ENCODE data around the gene ENOX1. TPM values are rescaled to one million over a fixed set of nuclear protein-coding genes. Genes with fewer than 3 reads are reported as not detected.

The ENOX1 gene
- total RNA-seq, 1 experiment from 2014 or later, result 1.8 TPM

GRCh38 chr13:43405457-43405856, 381.3 kb downstream of the ENOX1 start:
- no TSS peak for BruUV-seq (replicated peaks)

DNA sequence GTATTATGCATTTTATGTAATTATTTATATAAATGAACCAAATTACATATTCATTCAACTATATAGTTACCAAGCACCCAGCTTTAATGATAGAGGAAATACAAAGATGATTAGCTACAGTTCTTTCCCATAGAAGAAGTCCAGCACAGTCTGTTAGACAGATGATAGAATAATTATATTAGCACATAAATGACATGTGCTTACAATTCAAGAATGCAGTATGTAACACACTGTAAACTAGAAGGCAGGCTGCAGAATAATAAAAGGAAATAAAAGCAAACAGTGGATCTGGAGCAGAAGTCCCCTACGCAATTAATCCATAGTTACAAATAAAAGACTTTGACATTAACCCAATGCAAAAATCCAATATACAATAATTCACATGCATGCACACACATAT, 384.4 kb downstream of the ENOX1 start:
- CTCF ChIA-PET, result interaction anchor here (0.6 kb wide), 1 partner anchor 26 kb away, joined by 4 read pairs; no protein-coding TSS in a partner anchor

More at GRCh38 chr13:43405457-43405856, 381.3 kb downstream of the ENOX1 start:
- intact Hi-C loops (cut with micrococcal nuclease), result no loop called here
- DNase-seq (ENCODE audit: unreplicated experiment), result peak; percentile 55
- H3K9me3 Mint-ChIP-seq (ENCODE audit: unreplicated experiment), result no peaks in the 10 kb centered on the region
- no peak overlapping the region for H3K27ac Mint-ChIP-seq (ENCODE audit: low read depth, unreplicated experiment)
- CTCF ChIA-PET, result no interaction called here
- H3K4me1 Mint-ChIP-seq (ENCODE audit: insufficient read depth, unreplicated experiment), result peaks cover 10% of the 10 kb centered on the region
- POLR2A ChIA-PET, result no interaction called here
- no peak overlapping the region for H3K4me3 Mint-ChIP-seq (ENCODE audit: unreplicated experiment)
- H3K27me3 Mint-ChIP-seq (ENCODE audit: insufficient read depth, unreplicated experiment), result no peaks in the 10 kb centered on the region
- no peaks in the 10 kb centered on the region for H3K36me3 Mint-ChIP-seq (ENCODE audit: insufficient read depth, unreplicated experiment)
- TF ChIP-seq, protein P1, sequence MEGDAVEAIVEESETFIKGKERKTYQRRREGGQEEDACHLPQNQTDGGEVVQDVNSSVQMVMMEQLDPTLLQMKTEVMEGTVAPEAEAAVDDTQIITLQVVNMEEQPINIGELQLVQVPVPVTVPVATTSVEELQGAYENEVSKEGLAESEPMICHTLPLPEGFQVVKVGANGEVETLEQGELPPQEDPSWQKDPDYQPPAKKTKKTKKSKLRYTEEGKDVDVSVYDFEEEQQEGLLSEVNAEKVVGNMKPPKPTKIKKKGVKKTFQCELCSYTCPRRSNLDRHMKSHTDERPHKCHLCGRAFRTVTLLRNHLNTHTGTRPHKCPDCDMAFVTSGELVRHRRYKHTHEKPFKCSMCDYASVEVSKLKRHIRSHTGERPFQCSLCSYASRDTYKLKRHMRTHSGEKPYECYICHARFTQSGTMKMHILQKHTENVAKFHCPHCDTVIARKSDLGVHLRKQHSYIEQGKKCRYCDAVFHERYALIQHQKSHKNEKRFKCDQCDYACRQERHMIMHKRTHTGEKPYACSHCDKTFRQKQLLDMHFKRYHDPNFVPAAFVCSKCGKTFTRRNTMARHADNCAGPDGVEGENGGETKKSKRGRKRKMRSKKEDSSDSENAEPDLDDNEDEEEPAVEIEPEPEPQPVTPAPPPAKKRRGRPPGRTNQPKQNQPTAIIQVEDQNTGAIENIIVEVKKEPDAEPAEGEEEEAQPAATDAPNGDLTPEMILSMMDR (IDR thresholded peaks at IDR 0.05; ENCODE audit: unreplicated experiment), result no peak

DNA sequence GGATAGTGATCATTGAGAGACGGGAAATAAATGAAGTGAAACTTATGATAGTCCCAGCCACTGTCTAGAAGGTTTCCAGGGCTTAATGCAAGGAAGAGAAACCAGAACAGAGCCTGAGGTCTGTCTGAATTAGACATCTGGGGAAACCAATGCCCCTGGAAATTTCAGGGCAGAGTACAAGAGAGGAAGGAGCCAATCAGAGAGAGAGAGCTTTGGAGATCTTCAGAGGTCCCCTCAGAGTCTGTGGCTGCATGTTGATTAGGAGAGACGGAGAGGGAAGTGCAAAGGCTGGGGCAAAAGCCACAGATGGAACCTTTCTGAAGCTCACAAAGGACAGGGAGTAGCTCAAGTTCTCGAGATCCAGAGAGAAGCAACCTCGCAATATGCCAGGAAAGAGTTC, 385.4 kb downstream of the ENOX1 start:
- Mint-ChIP-seq H3K4me3 (ENCODE audit: unreplicated experiment) (no peak overlapping the region), H3K4me1 (ENCODE audit: insufficient read depth, unreplicated experiment) (peaks cover 10% of the 10 kb centered on the region), H3K36me3 (ENCODE audit: insufficient read depth, unreplicated experiment) (no peaks in the 10 kb centered on the region), H3K27ac (ENCODE audit: low read depth, unreplicated experiment) (no peak overlapping the region), H3K27me3 (ENCODE audit: insufficient read depth, unreplicated experiment) (no peaks in the 10 kb centered on the region), H3K9me3 (ENCODE audit: unreplicated experiment) (no peaks in the 10 kb centered on the region)
- TF ChIP-seq, protein P1 (IDR thresholded peaks at IDR 0.05; ENCODE audit: unreplicated experiment), result no peak
- no TSS peak for BruUV-seq (replicated peaks)
- CTCF ChIA-PET, result interaction anchor here (0.6 to 1.0 kb wide), 3 partner anchors 9 to 269 kb away, joined by 3 to 4 read pairs (median 3); no protein-coding TSS in a partner anchor
- intact Hi-C loops (cut with micrococcal nuclease), result no loop called here
- no peak for DNase-seq (ENCODE audit: unreplicated experiment)
- POLR2A ChIA-PET, result no interaction called here

More for the DNA sequence above, 384.4 kb downstream of the ENOX1 start:
- POLR2A ChIA-PET, result no interaction called here
- TF ChIP-seq, protein P1 (IDR thresholded peaks at IDR 0.05; ENCODE audit: unreplicated experiment), result no peak
- Mint-ChIP-seq H3K4me3 (ENCODE audit: unreplicated experiment) (no peak overlapping the region), H3K27ac (ENCODE audit: low read depth, unreplicated experiment) (no peak overlapping the region), H3K27me3 (ENCODE audit: insufficient read depth, unreplicated experiment) (no peaks in the 10 kb centered on the region), H3K4me1 (ENCODE audit: insufficient read depth, unreplicated experiment) (peaks cover 10% of the 10 kb centered on the region), H3K36me3 (ENCODE audit: insufficient read depth, unreplicated experiment) (no peaks in the 10 kb centered on the region), H3K9me3 (ENCODE audit: unreplicated experiment) (no peaks in the 10 kb centered on the region)
- intact Hi-C loops (cut with micrococcal nuclease), result no loop called here
- BruUV-seq (replicated peaks), result no TSS peak
- DNase-seq (ENCODE audit: unreplicated experiment), result no peak

DNA sequence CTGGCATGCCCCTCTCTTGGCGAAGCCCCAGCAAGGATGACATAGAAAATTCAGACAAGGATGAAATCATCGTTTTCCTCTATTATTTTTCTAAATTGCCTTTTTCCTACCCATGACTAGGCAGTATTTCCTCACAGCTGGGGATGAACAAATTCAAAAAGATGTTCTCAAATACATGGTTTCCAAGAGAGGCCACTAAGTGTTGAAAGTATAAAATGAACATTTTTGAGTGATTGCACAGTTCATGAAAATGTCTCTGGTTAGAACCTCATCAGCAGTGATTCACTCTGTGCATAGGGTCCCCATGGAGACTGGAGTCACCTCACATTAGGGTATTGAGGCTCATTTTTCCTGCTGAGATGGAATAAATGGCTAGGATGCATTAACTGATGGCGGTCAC, 389.7 kb downstream of the ENOX1 start:
- H3K27me3 Mint-ChIP-seq (ENCODE audit: insufficient read depth, unreplicated experiment), result no peaks in the 10 kb centered on the region
- TF ChIP-seq, protein P1 (IDR thresholded peaks at IDR 0.05; ENCODE audit: unreplicated experiment), result no peak
- BruUV-seq (replicated peaks), result no TSS peak
- intact Hi-C loops (cut with micrococcal nuclease), result no loop called here
- DNase-seq (ENCODE audit: unreplicated experiment), result no peak
- ChIA-PET POLR2A (no interaction called here), CTCF (interaction anchor here (0.6 kb wide), 1 partner anchor 10 kb away, joined by 3 read pairs; no protein-coding TSS in a partner anchor)
- H3K4me3 Mint-ChIP-seq (ENCODE audit: unreplicated experiment), result no peak overlapping the region
- H3K36me3 Mint-ChIP-seq (ENCODE audit: insufficient read depth, unreplicated experiment), result peaks cover 6% of the 10 kb centered on the region
- no peaks in the 10 kb centered on the region for H3K4me1 Mint-ChIP-seq (ENCODE audit: insufficient read depth, unreplicated experiment)
- no peaks in the 10 kb centered on the region for H3K9me3 Mint-ChIP-seq (ENCODE audit: unreplicated experiment)
- no peak overlapping the region for H3K27ac Mint-ChIP-seq (ENCODE audit: low read depth, unreplicated experiment)

Data from MCF 10A (cell line).